A549 (cell line): Measurements from ENCODE around the gene BCAS3.

Source experiments
- BCL3 ChIP-seq: fragments of >200 bp; sonication (Bioruptor Twin); formaldehyde crosslinking; IDR thresholded peaks from 3 replicates; pipeline ENCODE4 v1.6.1; 2016
- CHD2 ChIP-seq: fragments of 150-350 bp; IDR thresholded peaks from 2 replicates; pipeline ENCODE4 v1.6.1; 2014; ENCODE audit warnings: low read length; ENCODE audit not compliant: partially characterized antibody
- CTCF ChIP-seq: fragments of >200 bp; sonication (Bioruptor Twin); formaldehyde crosslinking; IDR thresholded peaks from 3 replicates; pipeline ENCODE4 v1.5.1; 2016
- ELK1 ChIP-seq: fragments of 150-350 bp; IDR thresholded peaks from 2 replicates; pipeline ENCODE4 v1.6.1; 2014; ENCODE audit warnings: low read depth, mild to moderate bottlenecking, low read length
- ESRRA ChIP-seq: fragments of 150-350 bp; IDR thresholded peaks from 2 replicates; pipeline ENCODE4 v1.6.1; 2014; ENCODE audit warnings: mild to moderate bottlenecking, low read length, borderline replicate concordance
- PBX3 ChIP-seq: IDR thresholded peaks from 2 replicates; pipeline ENCODE4 v1.6.1; 2012
- POLR2A ChIP-seq: IDR thresholded peaks from 2 replicates; pipeline ENCODE4 v1.6.1; 2012; ENCODE audit warnings: mild to moderate bottlenecking, low read length
- RFX5 ChIP-seq: fragments of 450-650 bp; IDR thresholded peaks from 2 replicates; pipeline ENCODE4 v1.7.1; 2014; ENCODE audit warnings: antibody characterized with exemption, mild to moderate bottlenecking, moderate library complexity

GRCh38 chr17:60817192-60817591, 139.5 kb downstream of the BCAS3 start:
- TF ChIP-seq BCL3 (no peak), POLR2A (no peak), ESRRA (no peak), PBX3 (no peak), ELK1 (no peak), CHD2 (no peak), CTCF (no peak), RFX5 (no peak)
